GM19099 (cell line): ENCODE data around the gene CCL17.

Experiments used
- POLR2A ChIP-seq: IDR thresholded peaks from 3 replicates; pipeline ENCODE4 v1.6.1; 2011; ENCODE audit warnings: low read depth; ENCODE audit not compliant: insufficient read length; ENCODE audit errors: extremely low read depth

Gene CCL17

GRCh38 chr16:57409870-57410587 lies 5.5 kb downstream of the CCL17 start:
- no peak for TF ChIP-seq POLR2A

GRCh38 chr16:57411362-57411976 lies 6.9 kb downstream of the CCL17 start:
- no peak for TF ChIP-seq POLR2A

DNA sequence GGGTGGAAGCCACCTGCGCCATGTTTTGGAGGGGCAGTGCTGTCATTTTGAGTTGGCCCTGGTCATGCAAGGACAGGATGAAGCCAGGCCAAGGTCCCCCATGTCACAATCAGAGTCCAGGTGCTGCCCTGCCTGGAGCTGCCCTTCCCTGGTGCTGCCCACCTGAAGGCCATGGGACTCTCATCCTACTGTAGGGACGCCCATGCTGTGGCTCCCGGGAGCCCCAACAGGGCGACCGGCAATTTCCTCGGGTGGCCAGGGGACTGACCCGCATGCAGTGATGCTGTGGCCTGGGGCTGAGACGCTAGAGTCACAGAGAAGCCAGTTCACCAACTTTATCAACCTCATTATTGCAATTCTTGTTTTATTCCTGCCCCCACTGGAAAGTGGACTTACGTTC lies 8.0 kb downstream of the CCL17 start:
- no peak for TF ChIP-seq POLR2A

- no peak for TF ChIP-seq POLR2A
Measured at GRCh38 chr16:57413301-57413730, 8.7 kb downstream of the CCL17 start.

DNA sequence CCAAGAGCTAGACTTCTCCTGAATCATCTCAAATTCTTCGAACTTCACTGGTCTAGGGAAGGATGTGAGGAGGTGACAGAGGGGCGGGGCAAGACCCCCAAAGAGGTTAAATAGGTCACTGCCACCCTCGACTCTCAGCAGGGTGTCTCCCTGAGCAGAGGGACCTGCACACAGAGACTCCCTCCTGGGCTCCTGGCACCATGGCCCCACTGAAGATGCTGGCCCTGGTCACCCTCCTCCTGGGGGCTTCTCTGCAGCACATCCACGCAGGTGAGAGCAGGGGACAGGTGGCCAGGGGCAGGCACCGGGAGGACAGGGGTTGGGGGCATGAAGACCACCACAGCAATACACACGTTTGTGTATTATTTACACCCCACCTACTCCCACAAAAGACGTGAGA lies 9.2 kb downstream of the CCL17 start:
- no peak for TF ChIP-seq POLR2A

GRCh38 chr16:57416084-57416483 lies 11.5 kb downstream of the CCL17 start:
- TF ChIP-seq POLR2A = no peak

DNA sequence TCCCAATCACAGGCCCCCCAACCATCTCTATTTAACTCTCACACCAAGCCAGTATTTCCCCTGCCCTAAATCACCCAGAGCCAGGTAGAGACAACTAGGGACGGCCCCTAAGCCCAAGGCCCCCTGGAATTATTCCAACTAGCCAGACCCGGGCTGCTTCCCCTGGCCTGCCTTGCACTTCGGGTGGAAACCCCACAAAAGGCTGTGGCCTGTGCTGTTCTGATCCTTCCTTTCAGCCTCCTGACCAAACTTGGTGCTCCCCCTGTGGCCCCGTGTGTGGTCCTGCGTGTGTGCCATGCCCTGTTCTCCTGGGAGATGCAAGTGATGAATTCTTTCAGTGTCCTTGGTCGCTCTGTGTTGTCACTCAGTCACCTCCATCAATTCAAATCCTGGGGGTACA lies 14.9 kb downstream of the CCL17 start:
- TF ChIP-seq POLR2A = no peak

DNA sequence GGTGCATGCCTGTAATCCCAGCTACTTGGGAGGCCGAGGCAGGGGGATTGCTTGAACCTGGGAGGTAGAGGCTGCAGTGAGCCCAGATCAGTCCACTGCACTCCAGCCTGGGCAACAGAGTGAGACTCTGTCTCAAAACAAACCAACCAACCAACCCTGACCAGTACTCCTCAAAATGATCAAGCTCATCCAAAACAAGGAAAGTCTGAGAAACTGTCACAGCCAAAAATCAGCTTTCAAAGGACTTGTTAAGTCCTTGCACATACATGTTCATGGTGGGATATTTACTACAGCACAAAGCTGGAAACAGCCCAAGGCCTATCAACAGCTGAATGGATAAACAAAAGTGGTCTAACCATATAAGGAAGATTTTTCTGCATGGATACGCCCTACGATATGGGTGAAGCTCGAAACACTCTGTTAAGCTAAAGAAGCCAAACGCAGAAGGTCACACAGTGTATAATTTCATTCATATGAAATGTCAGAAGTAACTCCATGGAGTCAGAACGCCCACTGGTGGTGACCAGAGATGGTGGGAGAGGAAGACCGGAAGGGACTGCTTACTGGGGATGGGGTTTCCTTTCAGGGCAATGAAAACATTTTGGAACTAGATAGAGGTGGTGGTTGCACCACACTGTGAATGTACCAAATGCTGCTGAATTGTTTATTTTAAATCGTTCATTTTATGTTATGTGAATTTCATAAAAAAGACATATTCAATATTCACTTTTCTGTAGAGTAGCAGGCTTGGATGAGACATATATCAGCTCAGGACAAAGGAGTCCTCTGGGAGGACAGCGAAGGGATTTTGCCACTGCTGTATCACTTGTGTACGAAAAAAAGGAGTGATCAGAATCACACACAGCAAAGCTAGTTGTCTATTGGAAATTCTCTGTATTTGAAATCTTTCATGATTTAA lies 17.7 kb downstream of the CCL17 start:
- TF ChIP-seq POLR2A = no peak

- no peak for TF ChIP-seq POLR2A
Measured at GRCh38 chr16:57423152-57423551, 18.6 kb downstream of the CCL17 start.

DNA sequence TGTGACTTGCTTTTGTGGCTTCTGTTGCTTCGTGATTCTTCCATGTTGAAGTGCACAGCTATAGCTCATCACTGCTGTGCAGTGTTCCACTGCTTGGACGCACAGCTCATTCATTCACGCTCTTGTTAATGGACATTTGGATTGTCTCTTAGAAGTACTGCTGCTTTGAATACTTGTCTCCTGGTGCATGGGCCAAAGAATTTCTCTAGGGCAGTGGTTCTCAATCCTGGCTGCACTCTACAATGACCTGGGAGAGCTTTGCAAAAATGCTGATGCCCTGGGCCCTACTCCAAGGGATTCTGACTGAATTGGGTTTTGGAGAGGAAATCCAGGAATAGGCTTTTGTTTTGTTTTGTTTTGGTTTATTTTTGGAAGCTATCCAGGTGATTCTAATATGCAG lies 20.0 kb downstream of the CCL17 start:
- TF ChIP-seq POLR2A = no peak

GRCh38 chr16:57426356-57426755 lies 21.8 kb downstream of the CCL17 start:
- TF ChIP-seq POLR2A = no peak

DNA sequence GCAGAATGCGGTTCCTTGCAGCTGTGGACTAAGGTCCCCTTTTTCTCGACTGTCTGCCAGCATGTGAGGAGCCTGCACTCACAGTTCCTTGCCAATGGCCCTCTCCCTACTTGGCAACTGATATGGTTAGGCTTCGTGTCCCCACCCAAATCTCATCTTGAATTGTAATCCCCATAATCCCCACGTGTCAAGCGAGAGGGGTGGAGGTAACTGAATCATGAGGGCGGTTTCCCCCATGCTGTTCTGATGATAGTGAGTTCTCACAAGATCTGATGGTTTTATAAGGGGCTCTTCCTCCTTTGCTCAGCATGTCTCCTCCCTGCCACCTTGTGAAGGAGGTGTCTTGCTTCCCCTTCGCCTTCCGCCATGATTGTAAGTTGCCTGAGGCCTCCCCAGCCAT lies 22.7 kb downstream of the CCL17 start:
- TF ChIP-seq POLR2A = no peak

GRCh38 chr16:57427824-57428223 lies 23.3 kb downstream of the CCL17 start:
- no peak for TF ChIP-seq POLR2A

GRCh38 chr16:57430955-57431354 lies 26.4 kb downstream of the CCL17 start:
- TF ChIP-seq POLR2A = no peak

GRCh38 chr16:57432505-57432904 lies 27.9 kb downstream of the CCL17 start:
- no peak for TF ChIP-seq POLR2A
